ENCODE measurements around the gene CD7.

CD7 gene

GRCh38 chr17:82345151-82345976 lies 28.0 kb upstream of the CD7 start:
- TF ChIP-seq ZBTB7A (IDR thresholded peaks at IDR 0.05; ENCODE audit: low read depth) (no peak), NFIC (IDR thresholded peaks at IDR 0.05) (no peak), RAD21 (IDR thresholded peaks at IDR 0.05; ENCODE audit: low read depth) (no peak), TCF12 (IDR thresholded peaks at IDR 0.05; ENCODE audit: low read depth) (no peak), TAF1 (IDR thresholded peaks at IDR 0.05; ENCODE audit: low read depth) (no peak), MAX (IDR thresholded peaks at IDR 0.05) (no peak), EGR1 (IDR thresholded peaks at IDR 0.05) (no peak), EP300 (IDR thresholded peaks at IDR 0.05; ENCODE audit: borderline replicate concordance) (no peak)

GRCh38 chr17:82344175-82344907 lies 26.9 kb upstream of the CD7 start:
- TF ChIP-seq NFIC (IDR thresholded peaks at IDR 0.05): no peak
- TF ChIP-seq TAF1 (IDR thresholded peaks at IDR 0.05; ENCODE audit: low read depth): no peak
- TF ChIP-seq TEAD4 (IDR thresholded peaks at IDR 0.05): no peak
- no peak for TF ChIP-seq FOXM1 (IDR thresholded peaks at IDR 0.05; ENCODE audit: borderline replicate concordance, low read depth)
- no peak for TF ChIP-seq CEBPB (IDR thresholded peaks at IDR 0.05)
- TF ChIP-seq YY1 (IDR thresholded peaks at IDR 0.05; ENCODE audit: low read depth): no peak
- no peak for TF ChIP-seq CREB1 (IDR thresholded peaks at IDR 0.05; ENCODE audit: low read depth)
- no peak for TF ChIP-seq MAX (IDR thresholded peaks at IDR 0.05)
- TF ChIP-seq ZBTB7A (IDR thresholded peaks at IDR 0.05; ENCODE audit: low read depth): no peak
- no peak for TF ChIP-seq EGR1 (IDR thresholded peaks at IDR 0.05)
- TF ChIP-seq RAD21 (IDR thresholded peaks at IDR 0.05; ENCODE audit: low read depth): no peak
- TF ChIP-seq USF1 (IDR thresholded peaks at IDR 0.05): no peak

GRCh38 chr17:82343560-82343959 lies 26.2 kb upstream of the CD7 start:
- TF ChIP-seq MAX (IDR thresholded peaks at IDR 0.05): 0 out of 2 replicates have a peak, but pooled peaks have one; percentile 23
- no peak for TF ChIP-seq ZBTB7A (IDR thresholded peaks at IDR 0.05; ENCODE audit: low read depth)

GRCh38 chr17:82342361-82343079 lies 25.1 kb upstream of the CD7 start:
- TF ChIP-seq EP300 (IDR thresholded peaks at IDR 0.05; ENCODE audit: borderline replicate concordance): no peak
- TF ChIP-seq RAD21 (IDR thresholded peaks at IDR 0.05; ENCODE audit: low read depth): no peak
- TF ChIP-seq TAF1 (IDR thresholded peaks at IDR 0.05; ENCODE audit: low read depth): no peak

- no peak for TF ChIP-seq TEAD4 (IDR thresholded peaks at IDR 0.05)
- TF ChIP-seq TCF12 (IDR thresholded peaks at IDR 0.05; ENCODE audit: low read depth): no peak
- TF ChIP-seq USF1 (IDR thresholded peaks at IDR 0.05): no peak
- TF ChIP-seq RAD21 (IDR thresholded peaks at IDR 0.05; ENCODE audit: low read depth): no peak
- TF ChIP-seq MAX (IDR thresholded peaks at IDR 0.05): no peak
- no peak for TF ChIP-seq TAF1 (IDR thresholded peaks at IDR 0.05; ENCODE audit: low read depth)
- TF ChIP-seq NFIC (IDR thresholded peaks at IDR 0.05): no peak
- no peak for TF ChIP-seq CEBPB (IDR thresholded peaks at IDR 0.05)
- no peak for TF ChIP-seq EGR1 (IDR thresholded peaks at IDR 0.05)
- TF ChIP-seq REST (IDR thresholded peaks at IDR 0.05; ENCODE audit: low read depth): no peak
- no peak for TF ChIP-seq YY1 (IDR thresholded peaks at IDR 0.05; ENCODE audit: low read depth)
- no peak for TF ChIP-seq FOXM1 (IDR thresholded peaks at IDR 0.05; ENCODE audit: borderline replicate concordance, low read depth)
- no peak for TF ChIP-seq CREB1 (IDR thresholded peaks at IDR 0.05; ENCODE audit: low read depth)
- TF ChIP-seq EP300 (IDR thresholded peaks at IDR 0.05; ENCODE audit: borderline replicate concordance): no peak
- TF ChIP-seq ZBTB7A (IDR thresholded peaks at IDR 0.05; ENCODE audit: low read depth): no peak
Measured at GRCh38 chr17:82339634-82340580, 22.5 kb upstream of the CD7 start.

Measured in Ishikawa (cell line).